Keratinocyte (primary cell): ENCODE results near the gene SCD5. TPM values are rescaled to one million over a fixed set of nuclear protein-coding genes. Genes with fewer than 3 reads are reported as not detected.

ENCODE experiments used
- DNase-seq: peaks from one replicate; pipeline ENCODE4 v3.0.0-alpha.2; 2011; ENCODE audit warnings: low read depth, missing footprints, low spot score
- FAIRE-seq: peaks from 2 replicates; lab custom pipeline; 2011; peaks lifted over from hg19 to GRCh38; lab: Jason Lieb, UNC
- H2AFZ ChIP-seq: 2 replicates; pipeline ENCODE4 v1.6.0; 2012; ENCODE audit warnings: low read length, control low read depth, inconsistent platforms; ENCODE audit not compliant: control insufficient read depth
- H3K27ac ChIP-seq: 2 replicates; pipeline ENCODE4 v1.5.1; 2011; ENCODE audit warnings: low read length; ENCODE audit not compliant: control insufficient read depth, insufficient read depth
- H3K27me3 ChIP-seq: 3 replicates; pipeline ENCODE4 v1.6.0; 2011; ENCODE audit warnings: low read length; ENCODE audit not compliant: control insufficient read depth, insufficient read depth; ENCODE audit errors: extremely low read depth
- H3K36me3 ChIP-seq, 2 experiments: 2 replicates in 1 of 2; 3 replicates in 1 of 2; pipeline ENCODE4 v1.5.1; 2011; ENCODE audit warnings: low read length in 2 of 2, mild to moderate bottlenecking in 1 of 2; ENCODE audit not compliant: control insufficient read depth in 2 of 2, insufficient read depth in 2 of 2; ENCODE audit errors: extremely low read depth in 1 of 2
- H3K4me1 ChIP-seq: 3 replicates; pipeline ENCODE4 v1.5.1; 2011; ENCODE audit warnings: low read length; ENCODE audit not compliant: control insufficient read depth, insufficient read depth; ENCODE audit errors: extremely low read depth
- H3K4me2 ChIP-seq: 3 replicates; pipeline ENCODE4 v1.6.0; 2011; ENCODE audit warnings: low read depth, low read length; ENCODE audit not compliant: control insufficient read depth, insufficient read depth; ENCODE audit errors: extremely low read depth
- H3K4me3 ChIP-seq, 3 experiments: fragments of 200-600 bp in 1 of 3; sonication (generic) in 1 of 3; 2 replicates in 2 of 3; 3 replicates in 1 of 3; pipeline ENCODE4 v1.5.1; 2011 to 2016; ENCODE audit warnings: low read length in 3 of 3, mild to moderate bottlenecking in 3 of 3, control low read depth in 2 of 3, inconsistent platforms in 1 of 3, low read depth in 1 of 3, mixed read lengths in 1 of 3, mixed run types in 1 of 3, moderate library complexity in 1 of 3; ENCODE audit not compliant: control insufficient read depth in 2 of 3, insufficient read depth in 2 of 3; ENCODE audit errors: extremely low read depth in 1 of 3
- H3K79me2 ChIP-seq: 2 replicates; pipeline ENCODE4 v1.6.0; 2012; ENCODE audit warnings: low read length; ENCODE audit not compliant: control insufficient read depth, insufficient read depth
- H3K9ac ChIP-seq: 3 replicates; pipeline ENCODE4 v1.6.0; 2011; ENCODE audit warnings: low read length; ENCODE audit not compliant: control insufficient read depth, insufficient read depth; ENCODE audit errors: extremely low read depth
- H3K9me1 ChIP-seq: 3 replicates; pipeline ENCODE4 v1.6.0; 2011; ENCODE audit warnings: low read length; ENCODE audit not compliant: control insufficient read depth, insufficient read depth; ENCODE audit errors: extremely low read depth
- H3K9me3 ChIP-seq: 2 replicates; pipeline ENCODE4 v1.5.1; 2012; ENCODE audit warnings: low read depth, low read length; ENCODE audit not compliant: control insufficient read depth
- H4K20me1 ChIP-seq: 3 replicates; pipeline ENCODE4 v1.6.0; 2011; ENCODE audit warnings: low read length; ENCODE audit not compliant: control insufficient read depth, insufficient read depth; ENCODE audit errors: extremely low read depth
- EZH2 ChIP-seq: IDR thresholded peaks from one replicate; pipeline ENCODE4 v1.6.1; 2012; ENCODE audit warnings: inconsistent platforms, mild to moderate bottlenecking, low read length, moderate library complexity
- dilution Hi-C: fragments of 300-500 bp; cut with MboI; formaldehyde crosslinking; loops from one replicate; pipeline ENCODE4 v1.7.0; 2020; ENCODE audit warnings: low sequenced_read_pairs; ENCODE audit not compliant: extremely low pct_ligation_motif_present
- polyA plus RNA-seq, 5 experiments: library from polyadenylated mRNA; depleted of rRNA in 3 of 5; stranded (reverse) in 3 of 5; stranded (forward) in 1 of 5; unstranded in 1 of 5; fragments of >200 nt; gene quantifications; 1 replicate in 1 of 5; 2 replicates in 3 of 5; 3 replicates in 1 of 5; pipeline versions ENCODE4 v1.2.1 to v1.2.3, GENCODE V29; 2011 to 2012; ENCODE audit warnings: missing spikeins in 2 of 5, low read depth in 1 of 5, low replicate concordance in 1 of 5
- TF ChIP-seq, protein P1 (sequence below), 3 experiments: IDR thresholded peaks in 1 of 3; conservative IDR thresholded peaks in 1 of 3; optimal IDR thresholded peaks in 1 of 3; 2 replicates in 2 of 3; 3 replicates in 1 of 3; pipeline versions ENCODE3 to v1.5.1; 2011; ENCODE audit warnings: low read length in 3 of 3, mild to moderate bottlenecking in 3 of 3, moderate library complexity in 2 of 3, control low read depth in 1 of 3, inconsistent platforms in 1 of 3; ENCODE audit not compliant: insufficient read depth in 2 of 3; ENCODE audit errors: extremely low read depth in 1 of 3

The SCD5 gene
- polyA plus RNA-seq, 1 donor (not counting 4 experiments of a cell fraction or from before 2014, with no cell fraction given) = 39.4 TPM

DNA sequence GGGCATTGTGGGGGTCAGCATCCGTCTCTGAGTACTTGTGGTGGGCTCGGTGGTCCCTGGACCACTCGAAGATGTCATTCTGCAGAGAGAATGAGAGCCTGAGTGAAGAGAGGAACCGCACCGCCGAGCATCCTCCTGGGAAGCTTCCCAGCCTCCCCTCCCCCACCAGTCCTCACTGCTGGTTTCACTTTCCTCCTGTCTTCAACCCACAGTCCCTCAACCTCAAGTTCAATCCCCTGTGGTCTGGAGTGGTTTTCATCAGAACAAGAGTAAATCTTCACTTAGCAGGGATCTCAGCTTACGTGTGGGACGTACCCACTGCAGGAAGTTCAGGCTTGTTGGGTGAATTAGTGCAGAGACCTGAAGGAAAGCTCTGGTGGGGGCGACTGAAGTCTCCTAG lies 117.8 kb downstream of the SCD5 start:
- TF ChIP-seq, protein P1, sequence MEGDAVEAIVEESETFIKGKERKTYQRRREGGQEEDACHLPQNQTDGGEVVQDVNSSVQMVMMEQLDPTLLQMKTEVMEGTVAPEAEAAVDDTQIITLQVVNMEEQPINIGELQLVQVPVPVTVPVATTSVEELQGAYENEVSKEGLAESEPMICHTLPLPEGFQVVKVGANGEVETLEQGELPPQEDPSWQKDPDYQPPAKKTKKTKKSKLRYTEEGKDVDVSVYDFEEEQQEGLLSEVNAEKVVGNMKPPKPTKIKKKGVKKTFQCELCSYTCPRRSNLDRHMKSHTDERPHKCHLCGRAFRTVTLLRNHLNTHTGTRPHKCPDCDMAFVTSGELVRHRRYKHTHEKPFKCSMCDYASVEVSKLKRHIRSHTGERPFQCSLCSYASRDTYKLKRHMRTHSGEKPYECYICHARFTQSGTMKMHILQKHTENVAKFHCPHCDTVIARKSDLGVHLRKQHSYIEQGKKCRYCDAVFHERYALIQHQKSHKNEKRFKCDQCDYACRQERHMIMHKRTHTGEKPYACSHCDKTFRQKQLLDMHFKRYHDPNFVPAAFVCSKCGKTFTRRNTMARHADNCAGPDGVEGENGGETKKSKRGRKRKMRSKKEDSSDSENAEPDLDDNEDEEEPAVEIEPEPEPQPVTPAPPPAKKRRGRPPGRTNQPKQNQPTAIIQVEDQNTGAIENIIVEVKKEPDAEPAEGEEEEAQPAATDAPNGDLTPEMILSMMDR (optimal IDR thresholded peaks at IDR 0.05 in 1 of 3, IDR thresholded peaks at IDR 0.05 in 1 of 3, conservative IDR thresholded peaks at IDR 0.05 in 1 of 3; ENCODE audit: extremely low read depth in 1 of 3, insufficient read depth in 2 of 3, low read length in 3 of 3) = no peak
- no peak for TF ChIP-seq EZH2

GRCh38 chr4:82679531-82679930 lies 119.1 kb downstream of the SCD5 start:
- dilution Hi-C loops = no loop called here
- no peak for DNase-seq

More for the DNA sequence above, 117.8 kb downstream of the SCD5 start:
- Histone ChIP-seq H3K9me1 (no peaks in the 10 kb centered on the region), H3K9ac (no peak overlapping the region), H3K79me2 (no peaks in the 10 kb centered on the region), H3K4me3 (no peak overlapping the region), H3K4me2 (no peak overlapping the region), H2AFZ (no peak overlapping the region), H3K27me3 (no peaks in the 10 kb centered on the region), H3K9me3 (no peaks in the 10 kb centered on the region), H3K4me1 (no peaks in the 10 kb centered on the region), H3K36me3 (peaks cover 0 to 2% of the 10 kb centered on the region in 2 experiments), H3K27ac (no peak overlapping the region), H4K20me1 (no peaks in the 10 kb centered on the region)
- dilution Hi-C loops = no loop called here
- FAIRE-seq (no peak), DNase-seq (no peak)

More at GRCh38 chr4:82679531-82679930, 119.1 kb downstream of the SCD5 start:
- FAIRE-seq = no peak
- Histone ChIP-seq H3K27ac (no peak overlapping the region), H2AFZ (no peak overlapping the region), H3K27me3 (no peaks in the 10 kb centered on the region), H3K9me1 (no peaks in the 10 kb centered on the region), H3K4me2 (no peak overlapping the region), H3K9ac (no peak overlapping the region), H3K4me3 (no peak overlapping the region), H3K9me3 (no peaks in the 10 kb centered on the region), H3K79me2 (no peaks in the 10 kb centered on the region), H3K4me1 (no peaks in the 10 kb centered on the region), H3K36me3 (peaks cover 0 to 11% of the 10 kb centered on the region in 2 experiments), H4K20me1 (no peaks in the 10 kb centered on the region)
- TF ChIP-seq, protein P1 (optimal IDR thresholded peaks at IDR 0.05 in 1 of 3, IDR thresholded peaks at IDR 0.05 in 1 of 3, conservative IDR thresholded peaks at IDR 0.05 in 1 of 3; ENCODE audit: extremely low read depth in 1 of 3, insufficient read depth in 2 of 3, low read length in 3 of 3) = no peak
- no peak for TF ChIP-seq EZH2
